Central memory CD8-positive, alpha-beta T cell (primary cell): Measurements from ENCODE around the gene PANX3.
"Not testable (repeated sequence)": the region's sequence is repeated elsewhere in the genome, so short reads cannot be mapped to it uniquely, and the experiment has no call there.

Experiments used
- ATAC-seq: fragments of 150-1000 bp; cut with Tn5 transposase; replicated peaks from 2 replicates; pipeline ENCODE4 v1.10.0; 2022; ENCODE audit warnings: mild to moderate bottlenecking, moderate FRiP score, moderate number of reproducible peaks; ENCODE audit not compliant: poor library complexity, severe bottlenecking; ENCODE audit errors: extremely low read depth
- DNase-seq, 2 donors: peaks; one replicate each; pipeline ENCODE4 v3.0.0; 2021; ENCODE audit warnings: low spot score in 2 of 2
- H3K27ac Mint-ChIP-seq: one replicate; pipeline ENCODE4 v1.8.0; 2022; ENCODE audit warnings: low read depth, mild to moderate bottlenecking, moderate library complexity, mixed read lengths
- H3K27me3 Mint-ChIP-seq: one replicate; pipeline ENCODE4 v1.8.0; 2022; ENCODE audit warnings: mixed read lengths
- H3K36me3 Mint-ChIP-seq: one replicate; pipeline ENCODE4 v1.8.0; 2022; ENCODE audit warnings: mild to moderate bottlenecking, moderate library complexity, mixed read lengths; ENCODE audit not compliant: insufficient read depth
- H3K4me1 Mint-ChIP-seq: one replicate; pipeline ENCODE4 v1.8.0; 2022; ENCODE audit warnings: mixed read lengths
- H3K4me3 Mint-ChIP-seq: one replicate; pipeline ENCODE4 v1.8.0; 2022; ENCODE audit warnings: mild to moderate bottlenecking, moderate library complexity, mixed read lengths
- H3K9me3 Mint-ChIP-seq: one replicate; pipeline ENCODE4 v1.8.0; 2022; ENCODE audit warnings: mixed read lengths

Gene PANX3

GRCh38 chr11:124595302-124595701 is 15.9 kb upstream of the PANX3 start:
- Mint-ChIP-seq H3K4me3 (no peak overlapping the region), H3K27me3 (peaks cover 59% of the 10 kb centered on the region), H3K9me3 (no peaks in the 10 kb centered on the region), H3K36me3 (no peaks in the 10 kb centered on the region), H3K27ac (no peak overlapping the region), H3K4me1 (no peaks in the 10 kb centered on the region)
- ATAC-seq = no peak
- no peak for DNase-seq

- DNase-seq (no peak), ATAC-seq (no peak)
- Mint-ChIP-seq H3K4me1 (no peaks in the 10 kb centered on the region), H3K27me3 (peaks cover 73% of the 10 kb centered on the region), H3K27ac (no peak overlapping the region), H3K9me3 (no peaks in the 10 kb centered on the region), H3K36me3 (no peaks in the 10 kb centered on the region), H3K4me3 (no peak overlapping the region)
Measured at GRCh38 chr11:124597626-124598025, 13.6 kb upstream of the PANX3 start.

GRCh38 chr11:124600621-124601320 is 10.5 kb upstream of the PANX3 start:
- no peak for ATAC-seq
- Mint-ChIP-seq H3K4me1 (no peaks in the 10 kb centered on the region), H3K4me3 (no peak overlapping the region), H3K9me3 (no peaks in the 10 kb centered on the region), H3K27ac (no peak overlapping the region), H3K36me3 (no peaks in the 10 kb centered on the region), H3K27me3 (peaks cover 64% of the 10 kb centered on the region)
- DNase-seq = no peak

GRCh38 chr11:124602193-124602592 is 9.0 kb upstream of the PANX3 start:
- Mint-ChIP-seq H3K9me3 (no peaks in the 10 kb centered on the region), H3K27ac (no peak overlapping the region), H3K4me1 (no peaks in the 10 kb centered on the region), H3K4me3 (no peak overlapping the region), H3K27me3 (peaks cover 51% of the 10 kb centered on the region), H3K36me3 (no peaks in the 10 kb centered on the region)
- DNase-seq (no peak), ATAC-seq (no peak)

GRCh38 chr11:124602723-124603122 is 8.5 kb upstream of the PANX3 start:
- ATAC-seq, H3K9me3 Mint-ChIP-seq, H3K27ac Mint-ChIP-seq, H3K4me1 Mint-ChIP-seq, DNase-seq, H3K4me3 Mint-ChIP-seq, H3K36me3 Mint-ChIP-seq: not testable (repeated sequence)
- H3K27me3 Mint-ChIP-seq = peaks cover 45% of the 10 kb centered on the region

GRCh38 chr11:124605719-124606118 is 5.5 kb upstream of the PANX3 start:
- Mint-ChIP-seq H3K9me3 (no peaks in the 10 kb centered on the region), H3K4me3 (no peak overlapping the region), H3K4me1 (no peaks in the 10 kb centered on the region), H3K36me3 (no peaks in the 10 kb centered on the region), H3K27me3 (peaks cover 25% of the 10 kb centered on the region), H3K27ac (no peak overlapping the region)
- ATAC-seq (no peak), DNase-seq (no peak)

GRCh38 chr11:124608147-124608546 is 3.1 kb upstream of the PANX3 start:
- no peak overlapping the region for H3K27ac Mint-ChIP-seq
- ATAC-seq (no peak), DNase-seq (no peak)
- peaks cover 4% of the 10 kb centered on the region for H3K4me1 Mint-ChIP-seq
- no peak overlapping the region for H3K4me3 Mint-ChIP-seq
- H3K27me3 Mint-ChIP-seq = peaks cover 7% of the 10 kb centered on the region
- no peaks in the 10 kb centered on the region for H3K36me3 Mint-ChIP-seq
- H3K9me3 Mint-ChIP-seq = no peaks in the 10 kb centered on the region

- Mint-ChIP-seq H3K36me3 (no peaks in the 10 kb centered on the region), H3K4me1 (peaks cover 6% of the 10 kb centered on the region), H3K9me3 (no peaks in the 10 kb centered on the region), H3K27ac (no peak overlapping the region), H3K4me3 (no peak overlapping the region), H3K27me3 (peaks cover 25% of the 10 kb centered on the region)
- DNase-seq (no peak), ATAC-seq (no peak)
Measured at GRCh38 chr11:124610295-124610694, 933 bp upstream of the PANX3 start.

- no peak for DNase-seq
- H3K9me3 Mint-ChIP-seq = no peaks in the 10 kb centered on the region
- H3K4me3 Mint-ChIP-seq = no peak overlapping the region
- peaks cover 33% of the 10 kb centered on the region for H3K27me3 Mint-ChIP-seq
- H3K4me1 Mint-ChIP-seq = peaks cover 6% of the 10 kb centered on the region
- no peak overlapping the region for H3K27ac Mint-ChIP-seq
- no peaks in the 10 kb centered on the region for H3K36me3 Mint-ChIP-seq
- ATAC-seq = no peak
Measured at GRCh38 chr11:124612045-124612444, 817 bp downstream of the PANX3 start.

- Mint-ChIP-seq H3K4me3 (no peak overlapping the region), H3K4me1 (peaks cover 6% of the 10 kb centered on the region), H3K9me3 (no peaks in the 10 kb centered on the region), H3K36me3 (no peaks in the 10 kb centered on the region), H3K27me3 (peaks cover 40% of the 10 kb centered on the region), H3K27ac (no peak overlapping the region)
- ATAC-seq = peak; percentile 3
- DNase-seq = no peak
Measured at GRCh38 chr11:124612567-124613246, 1.5 kb downstream of the PANX3 start.

- no peak overlapping the region for H3K4me3 Mint-ChIP-seq
- H3K36me3 Mint-ChIP-seq = peaks cover 10% of the 10 kb centered on the region
- peaks cover 16% of the 10 kb centered on the region for H3K4me1 Mint-ChIP-seq
- DNase-seq (no peak), ATAC-seq (no peak)
- peaks cover 47% of the 10 kb centered on the region for H3K27me3 Mint-ChIP-seq
- no peak overlapping the region for H3K27ac Mint-ChIP-seq
- H3K9me3 Mint-ChIP-seq = no peaks in the 10 kb centered on the region
Measured at GRCh38 chr11:124618863-124619262, 7.6 kb downstream of the PANX3 start.

GRCh38 chr11:124622531-124623451 is 11.6 kb downstream of the PANX3 start, which contains the start of gene TBRG1:
Gene TBRG1, plus strand, starts transcription at chr11:124622864. Its CDS starts 220 bp downstream, at chr11:124623084.
- Mint-ChIP-seq H3K9me3 (no peaks in the 10 kb centered on the region), H3K27ac (peak within 1 kb of the TSS; percentile 96), H3K36me3 (peaks cover 19% of the 10 kb centered on the region), H3K4me1 (peaks cover 43% of the 10 kb centered on the region), H3K27me3 (peaks cover 20% of the 10 kb centered on the region), H3K4me3 (peak within 1 kb of the TSS; percentile 94)
- ATAC-seq = peak; percentile 97
- DNase-seq = peak; percentile 54 to 69
